Nephron progenitor cell (in vitro differentiated cells): ENCODE measurements around the gene ZNF829.

Experiments used
- DNase-seq: peaks from one replicate; pipeline ENCODE4 v3.0.0; 2021
- H3K27ac Mint-ChIP-seq: 2 replicates; pipeline ENCODE4 v1.8.0; 2021; ENCODE audit warnings: mild to moderate bottlenecking, moderate library complexity, mixed read lengths
- H3K27me3 Mint-ChIP-seq: 2 replicates; pipeline ENCODE4 v1.8.0; 2021; ENCODE audit warnings: mild to moderate bottlenecking, low read depth, mixed read lengths; ENCODE audit not compliant: poor library complexity
- H3K36me3 Mint-ChIP-seq: 2 replicates; pipeline ENCODE4 v1.8.0; 2021; ENCODE audit warnings: low read depth, mixed read lengths
- H3K4me1 Mint-ChIP-seq: 2 replicates; pipeline ENCODE4 v1.8.0; 2021; ENCODE audit warnings: mixed read lengths
- H3K4me3 Mint-ChIP-seq: 2 replicates; pipeline ENCODE4 v1.8.0; 2021; ENCODE audit warnings: mild to moderate bottlenecking, moderate library complexity, mixed read lengths
- H3K9me3 Mint-ChIP-seq: 2 replicates; pipeline ENCODE4 v1.8.0; 2021; ENCODE audit warnings: mild to moderate bottlenecking, moderate library complexity, mixed read lengths
- TF ChIP-seq, protein P1 (sequence below): fragments of 200-600 bp; sonication (generic); IDR thresholded peaks from 2 replicates; pipeline ENCODE4 v1.5.0; 2021; ENCODE audit warnings: antibody characterized with exemption

The ZNF829 gene

DNA sequence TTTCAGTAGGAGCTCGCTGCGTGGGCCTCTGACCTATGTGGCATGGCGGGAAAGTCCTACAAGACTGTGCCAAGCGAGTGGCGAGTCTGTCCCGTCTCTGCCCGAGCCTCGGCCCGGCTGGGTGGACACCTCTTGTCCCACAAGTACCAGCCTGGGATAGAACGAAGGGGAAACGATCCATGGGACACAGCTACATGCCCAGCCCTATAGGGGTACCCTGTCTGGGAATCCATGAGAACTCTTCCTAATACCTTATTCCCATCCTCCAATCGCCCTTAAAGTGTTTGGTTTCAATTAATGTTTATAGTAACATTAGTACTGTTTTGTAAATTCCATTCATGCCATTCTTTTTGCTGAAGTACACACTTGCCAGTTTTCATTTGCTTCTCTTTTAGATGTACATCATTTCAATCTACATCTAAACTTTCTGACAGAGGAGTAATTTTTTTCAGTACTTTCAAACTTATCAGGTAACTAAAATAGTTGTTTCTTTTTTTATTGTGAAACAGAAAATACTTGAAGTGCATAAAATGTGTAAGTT lies 77.2 kb downstream of the ZNF829 start:
- H3K4me1 Mint-ChIP-seq: peaks cover 6% of the 10 kb centered on the region
- peaks cover 49% of the 10 kb centered on the region for H3K9me3 Mint-ChIP-seq
- DNase-seq: no peak
- H3K4me3 Mint-ChIP-seq: no peak overlapping the region
- H3K27ac Mint-ChIP-seq: no peak overlapping the region
- TF ChIP-seq, protein P1, sequence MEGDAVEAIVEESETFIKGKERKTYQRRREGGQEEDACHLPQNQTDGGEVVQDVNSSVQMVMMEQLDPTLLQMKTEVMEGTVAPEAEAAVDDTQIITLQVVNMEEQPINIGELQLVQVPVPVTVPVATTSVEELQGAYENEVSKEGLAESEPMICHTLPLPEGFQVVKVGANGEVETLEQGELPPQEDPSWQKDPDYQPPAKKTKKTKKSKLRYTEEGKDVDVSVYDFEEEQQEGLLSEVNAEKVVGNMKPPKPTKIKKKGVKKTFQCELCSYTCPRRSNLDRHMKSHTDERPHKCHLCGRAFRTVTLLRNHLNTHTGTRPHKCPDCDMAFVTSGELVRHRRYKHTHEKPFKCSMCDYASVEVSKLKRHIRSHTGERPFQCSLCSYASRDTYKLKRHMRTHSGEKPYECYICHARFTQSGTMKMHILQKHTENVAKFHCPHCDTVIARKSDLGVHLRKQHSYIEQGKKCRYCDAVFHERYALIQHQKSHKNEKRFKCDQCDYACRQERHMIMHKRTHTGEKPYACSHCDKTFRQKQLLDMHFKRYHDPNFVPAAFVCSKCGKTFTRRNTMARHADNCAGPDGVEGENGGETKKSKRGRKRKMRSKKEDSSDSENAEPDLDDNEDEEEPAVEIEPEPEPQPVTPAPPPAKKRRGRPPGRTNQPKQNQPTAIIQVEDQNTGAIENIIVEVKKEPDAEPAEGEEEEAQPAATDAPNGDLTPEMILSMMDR: no peak
- no peaks in the 10 kb centered on the region for H3K27me3 Mint-ChIP-seq
- H3K36me3 Mint-ChIP-seq: peaks cover 50% of the 10 kb centered on the region
